Left lung (tissue), 10 donors: ENCODE measurements around the gene SPACDR. TPM values are rescaled to one million over a fixed set of nuclear protein-coding genes. Genes with fewer than 3 reads are reported as not detected.

ENCODE experiments used
- ATAC-seq: fragments of 200-7000 bp; cut with Tn5 transposase; one replicate; pipeline ENCODE4 v1.9.1; 2020; ENCODE audit warnings: moderate library complexity
- DNase-seq, 4 donors: peaks; one replicate each; pipeline ENCODE4 v3.0.0-alpha.2; 2013 to 2020
- H3K27ac ChIP-seq, 2 donors: fragments of 200-600 bp; sonication (generic) in 1 of 2; one replicate each; pipeline versions ENCODE4 v1.5.0 to v1.8.0; 2020 to 2021
- H3K27me3 ChIP-seq, 2 donors: fragments of 200-600 bp; sonication (generic) in 1 of 2; one replicate each; pipeline versions ENCODE4 v1.5.0 to v1.8.0; 2020 to 2021
- H3K36me3 ChIP-seq, 2 donors: fragments of 200-600 bp; sonication (generic) in 1 of 2; one replicate each; pipeline versions ENCODE4 v1.5.0 to v1.8.0; 2020 to 2021
- H3K4me1 ChIP-seq, 2 donors: fragments of 200-600 bp; one replicate each; pipeline ENCODE4 v1.8.0; 2021
- H3K4me3 ChIP-seq, 2 donors: fragments of 200-600 bp; sonication (generic) in 1 of 2; one replicate each; pipeline versions ENCODE4 v1.5.0 to v1.8.0; 2020 to 2021; ENCODE audit warnings: mild to moderate bottlenecking in 1 of 2
- H3K9me3 ChIP-seq, 2 donors: fragments of 200-600 bp; sonication (generic) in 1 of 2; one replicate each; pipeline versions ENCODE4 v1.5.0 to v1.8.0; 2020 to 2021
- intact Hi-C, 2 donors: fragments of 100-400 bp; cut with DNase I; formaldehyde crosslinking; loops; one replicate each; pipeline versions ENCODE4 v1.11.2 to v1.14.2; 2022
- polyA plus RNA-seq, 6 donors: library from polyadenylated mRNA; unstranded; fragments of 120-200 nt; gene quantifications; one replicate each; pipeline ENCODE4 v1.2.1, GENCODE V29; 2013; ENCODE audit not compliant: insufficient read length in 6 of 6
- total RNA-seq, 2 donors: library from RNA; stranded (reverse); fragmentation: NEBNext Ultra II Directional; extraction: Animal tissue kit (Norgen Biotek cat#: 25700); gene quantifications; one replicate each; pipeline ENCODE4 v1.2.1, GENCODE V29; 2021
- TF ChIP-seq, protein P1 (sequence below), 2 donors: fragments of 200-600 bp; sonication (generic) in 1 of 2; IDR thresholded peaks; one replicate each; pipeline versions ENCODE4 v1.5.0 to v1.8.0; 2021; ENCODE audit warnings: antibody characterized with exemption in 2 of 2
- donor health status: DM: no; HTN: yes; CAD: no.
- donor health status: DM: no; HTN: no; CAD: no.

SPACDR gene
- total and polyA plus RNA-seq, 8 donors, result 0.41 to 5.6 (median 4.0) TPM

DNA sequence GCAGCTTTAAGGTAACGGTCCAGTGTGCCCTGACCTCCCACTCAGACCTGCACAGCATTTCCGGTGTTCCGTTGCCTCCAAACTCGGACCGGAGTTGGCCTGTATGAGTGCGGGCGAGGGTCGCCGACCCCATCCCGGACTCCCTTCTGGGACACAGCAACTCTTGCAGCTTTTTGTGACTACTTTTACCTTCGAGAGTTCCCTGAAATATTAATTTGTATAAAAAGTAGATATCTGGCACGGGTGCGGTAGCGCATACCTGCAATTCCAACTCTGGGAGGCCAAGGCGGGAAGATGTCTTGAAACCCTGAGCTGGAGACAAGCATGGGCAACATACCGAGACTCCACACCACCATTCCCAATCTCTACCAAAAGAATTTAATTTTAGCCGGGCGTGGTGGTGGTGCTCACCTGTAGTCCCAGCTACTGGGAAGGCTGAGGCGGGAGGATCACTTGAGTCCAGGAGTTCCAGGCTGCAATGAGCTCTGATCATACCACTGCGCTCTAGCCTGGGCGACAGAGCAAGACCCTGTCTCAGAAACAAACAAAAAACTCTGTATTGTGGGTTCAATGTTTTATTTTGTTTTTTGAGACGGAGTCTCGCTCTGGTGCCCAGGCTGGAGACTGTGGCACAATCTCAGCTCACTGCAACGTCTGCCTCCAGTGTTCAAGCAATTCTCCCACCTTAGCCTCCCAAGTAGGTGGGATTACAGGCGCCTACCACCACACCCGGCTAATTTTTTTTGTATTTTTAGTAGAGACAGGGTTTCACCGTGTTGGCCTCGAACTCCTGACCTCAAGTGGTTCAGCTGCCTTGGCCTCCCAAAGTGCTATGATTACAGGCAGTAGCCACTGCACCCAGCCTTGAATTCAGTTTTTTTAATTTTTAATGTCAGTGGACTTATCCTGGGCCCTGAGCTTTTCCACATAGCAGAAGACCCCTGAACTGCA is 26.6 kb downstream of the SPACDR start:
- peaks cover 6 to 40% of the 10 kb centered on the region in 2 donors for H3K4me1 ChIP-seq
- H3K27me3 ChIP-seq, result no peaks in the 10 kb centered on the region
- H3K4me3 ChIP-seq, result peak overlapping the region in 1 of 2 donors; percentile 87
- peaks cover 0 to 26% of the 10 kb centered on the region in 2 donors for H3K36me3 ChIP-seq
- intact Hi-C loops, result no loop called here
- peak overlapping the region; percentile 94 to 96 for H3K27ac ChIP-seq
- H3K9me3 ChIP-seq, result no peaks in the 10 kb centered on the region
- TF ChIP-seq, protein P1, sequence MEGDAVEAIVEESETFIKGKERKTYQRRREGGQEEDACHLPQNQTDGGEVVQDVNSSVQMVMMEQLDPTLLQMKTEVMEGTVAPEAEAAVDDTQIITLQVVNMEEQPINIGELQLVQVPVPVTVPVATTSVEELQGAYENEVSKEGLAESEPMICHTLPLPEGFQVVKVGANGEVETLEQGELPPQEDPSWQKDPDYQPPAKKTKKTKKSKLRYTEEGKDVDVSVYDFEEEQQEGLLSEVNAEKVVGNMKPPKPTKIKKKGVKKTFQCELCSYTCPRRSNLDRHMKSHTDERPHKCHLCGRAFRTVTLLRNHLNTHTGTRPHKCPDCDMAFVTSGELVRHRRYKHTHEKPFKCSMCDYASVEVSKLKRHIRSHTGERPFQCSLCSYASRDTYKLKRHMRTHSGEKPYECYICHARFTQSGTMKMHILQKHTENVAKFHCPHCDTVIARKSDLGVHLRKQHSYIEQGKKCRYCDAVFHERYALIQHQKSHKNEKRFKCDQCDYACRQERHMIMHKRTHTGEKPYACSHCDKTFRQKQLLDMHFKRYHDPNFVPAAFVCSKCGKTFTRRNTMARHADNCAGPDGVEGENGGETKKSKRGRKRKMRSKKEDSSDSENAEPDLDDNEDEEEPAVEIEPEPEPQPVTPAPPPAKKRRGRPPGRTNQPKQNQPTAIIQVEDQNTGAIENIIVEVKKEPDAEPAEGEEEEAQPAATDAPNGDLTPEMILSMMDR (IDR thresholded peaks at IDR 0.05), result no peak
- no peak for DNase-seq
- no peak for ATAC-seq

DNA sequence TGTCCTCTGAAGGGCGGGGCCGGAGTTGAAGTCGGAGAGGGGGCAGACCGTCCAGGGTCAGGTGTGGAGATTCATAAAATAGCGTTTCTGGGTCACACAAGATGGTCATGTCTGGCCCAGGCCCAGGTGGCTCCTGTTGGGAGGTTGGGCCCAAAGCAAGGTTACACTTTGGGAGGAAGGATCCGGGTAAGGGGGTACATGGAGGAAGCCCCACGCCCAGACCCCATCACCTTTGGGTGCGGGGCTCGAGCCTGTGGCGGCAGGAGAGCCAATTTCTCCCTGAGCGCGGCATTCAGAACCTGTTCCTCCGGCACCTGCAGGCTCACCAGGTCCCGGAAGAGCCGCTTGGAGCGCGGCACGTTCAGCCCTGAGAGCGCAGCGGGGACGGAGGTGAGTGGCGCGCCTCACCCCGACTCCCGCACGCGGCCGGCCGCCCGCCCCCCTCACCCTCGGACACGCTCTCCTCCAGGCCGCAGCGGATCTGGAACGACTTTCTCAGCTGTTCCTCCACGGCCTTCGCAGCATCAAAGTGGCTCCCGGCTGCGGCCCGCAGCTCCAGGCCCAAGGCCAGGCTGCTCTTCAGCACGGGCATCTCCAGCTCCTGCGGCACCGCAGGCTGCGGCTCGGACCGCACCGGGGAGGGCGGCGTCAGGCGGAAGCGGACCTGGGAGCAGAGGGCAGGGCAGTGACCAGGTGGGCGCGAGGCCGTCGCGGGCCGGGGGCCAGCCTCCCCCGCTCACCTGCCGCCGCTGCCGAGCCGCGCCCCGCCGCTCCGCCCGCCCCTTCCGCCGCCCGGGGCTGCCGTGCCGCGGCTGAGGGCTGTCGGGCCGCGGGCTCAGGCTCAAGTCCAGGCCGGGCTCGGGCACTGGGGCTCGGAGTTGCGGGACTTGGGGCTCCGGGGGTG is 28.4 kb downstream of the SPACDR start:
- TF ChIP-seq, protein P1 (IDR thresholded peaks at IDR 0.05), result no peak
- H3K4me3 ChIP-seq, result peak overlapping the region; percentile 71 to 87
- DNase-seq (peak in 2 of 4 donors; percentile 40 to 88), ATAC-seq (peak; percentile 49)
- intact Hi-C loops, result no loop called here
- peaks cover 14 to 57% of the 10 kb centered on the region in 2 donors for H3K4me1 ChIP-seq
- no peaks in the 10 kb centered on the region for H3K9me3 ChIP-seq
- peak overlapping the region; percentile 94 to 96 for H3K27ac ChIP-seq
- peaks cover 0 to 37% of the 10 kb centered on the region in 2 donors for H3K36me3 ChIP-seq
- no peaks in the 10 kb centered on the region for H3K27me3 ChIP-seq

DNA sequence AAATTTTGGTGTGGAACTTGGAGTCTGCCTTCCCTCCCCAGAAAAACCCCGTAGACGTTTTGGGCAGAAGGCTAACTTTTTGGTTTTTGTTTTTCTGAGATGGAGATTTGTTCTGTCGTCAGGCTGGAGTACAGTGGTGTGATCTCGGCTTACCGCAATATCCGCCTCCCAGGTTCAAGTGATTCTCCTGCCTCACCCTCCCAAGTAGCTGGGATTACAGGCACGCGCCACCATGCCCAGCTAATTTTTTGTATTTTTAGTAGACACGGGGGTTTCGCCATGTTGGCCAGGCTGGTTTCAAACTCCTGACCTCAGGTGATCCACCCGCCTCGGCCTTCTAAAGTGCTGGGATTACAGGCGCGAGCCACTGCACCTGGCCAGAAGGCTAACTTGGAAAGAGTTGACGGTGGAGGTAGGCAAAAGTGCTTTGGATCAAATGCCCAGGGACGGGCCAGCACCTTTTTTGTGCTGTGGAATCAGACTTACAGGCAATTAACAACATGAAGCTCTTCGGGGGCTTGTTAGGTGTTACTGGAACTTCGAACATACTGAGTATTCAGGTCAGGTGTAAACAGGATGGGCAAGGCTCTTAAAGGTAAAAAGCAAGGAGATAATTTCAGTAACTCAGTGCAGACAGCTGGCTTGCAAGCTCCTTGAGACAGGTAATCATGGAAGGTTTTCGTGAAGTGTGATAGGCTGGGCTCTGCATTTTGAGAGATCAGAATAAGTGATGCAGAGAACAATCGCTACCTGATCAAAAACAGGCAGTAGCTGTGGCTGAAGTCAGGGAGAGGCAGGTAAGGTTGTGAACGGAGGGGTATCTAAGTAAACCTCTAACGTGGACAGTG is 29.5 kb downstream of the SPACDR start:
- Histone ChIP-seq H3K36me3 (peaks cover 0 to 37% of the 10 kb centered on the region in 2 donors), H3K27ac (peak overlapping the region; percentile 5 to 96), H3K27me3 (no peaks in the 10 kb centered on the region), H3K9me3 (no peaks in the 10 kb centered on the region), H3K4me3 (peak overlapping the region in 1 of 2 donors; percentile 87), H3K4me1 (peaks cover 17 to 63% of the 10 kb centered on the region in 2 donors)
- DNase-seq (peak in 1 of 4 donors; percentile 28), ATAC-seq (no peak)
- TF ChIP-seq, protein P1 (IDR thresholded peaks at IDR 0.05), result no peak
- intact Hi-C loops, result no loop called here

DNA sequence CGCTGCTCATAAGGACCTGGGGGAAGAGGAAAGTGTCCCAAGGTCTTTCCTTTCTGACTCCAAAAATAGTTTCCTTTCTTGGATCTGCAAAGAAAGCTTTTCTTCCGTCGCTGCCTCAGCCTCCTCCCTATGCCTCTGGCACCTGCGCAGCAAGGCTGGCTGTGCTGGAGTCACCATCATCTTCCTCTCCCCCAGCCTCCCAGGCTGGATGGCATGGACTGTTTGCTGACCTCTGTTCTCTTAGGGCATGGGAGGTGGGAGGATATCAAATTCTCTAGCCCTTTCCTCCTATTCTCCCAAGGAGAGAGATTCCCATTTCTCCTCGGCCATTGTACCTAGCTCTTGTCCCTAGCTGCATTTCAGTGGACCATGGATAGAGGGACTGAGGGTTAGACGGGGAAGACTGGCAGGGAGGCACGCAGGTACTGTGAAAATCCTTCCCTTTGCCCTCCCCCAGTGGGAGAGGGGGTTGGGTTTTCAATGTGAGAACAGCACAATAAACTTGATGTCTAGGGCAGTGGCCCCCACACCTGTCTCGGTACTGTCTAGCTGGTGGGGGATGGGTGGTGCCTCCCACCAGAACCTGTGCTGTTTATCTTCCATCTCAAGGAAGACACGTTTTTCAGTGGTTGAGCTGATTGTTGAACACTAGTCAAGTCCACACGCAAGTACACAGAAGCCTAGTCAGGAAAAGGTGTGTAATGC is 30.3 kb downstream of the SPACDR start:
- H3K27ac ChIP-seq, result peak overlapping the region; percentile 5 to 37
- H3K27me3 ChIP-seq, result no peaks in the 10 kb centered on the region
- H3K9me3 ChIP-seq, result no peaks in the 10 kb centered on the region
- H3K36me3 ChIP-seq, result peaks cover 0 to 37% of the 10 kb centered on the region in 2 donors
- TF ChIP-seq, protein P1 (IDR thresholded peaks at IDR 0.05), result no peak
- DNase-seq (peak in 1 of 4 donors; percentile 43), ATAC-seq (no peak)
- H3K4me1 ChIP-seq, result peaks cover 17 to 63% of the 10 kb centered on the region in 2 donors
- no peak overlapping the region for H3K4me3 ChIP-seq
- intact Hi-C loops, result no loop called here
